ENCODE data around the gene DIAPH1. TPM values are rescaled to one million over a fixed set of nuclear protein-coding genes. Genes with fewer than 3 reads are reported as not detected.

The DIAPH1 gene
- total RNA-seq, 1 experiment from 2014 or later: 142 TPM

GRCh38 chr5:141488591-141489561 is 129.9 kb downstream of the DIAPH1 start, which contains the start of gene PCDHGC5:
PCDHGC5 (plus strand) TSS chr5:141489081; CDS start chr5:141489241, 160 bp downstream.
- no peak for ATAC-seq
- H3K9me2 ChIP-seq (ENCODE audit: insufficient read depth): no peaks in the 10 kb centered on the region
- CTCF ChIA-PET: interaction anchor here (1.0 kb wide), 1 partner anchor 8 kb away, joined by 3 read pairs; no protein-coding TSS in a partner anchor
- no peak within 1 kb of the TSS for H3K4me2 ChIP-seq (ENCODE audit: low read length)
- no peak within 1 kb of the TSS for H3K4me3 ChIP-seq (replicated peaks in 1 of 2; ENCODE audit: low read depth in 1 of 2, low read length in 2 of 2)
- TF ChIP-seq REST (IDR thresholded peaks at IDR 0.05; ENCODE audit: low read depth): no peak
- no peak for TF ChIP-seq ZNF274 (IDR thresholded peaks at IDR 0.05; ENCODE audit: low read depth, low read length)
- TF ChIP-seq CEBPB (IDR thresholded peaks at IDR 0.05; ENCODE audit: low read depth): no peak
- TF ChIP-seq TCF7L2 (IDR thresholded peaks at IDR 0.05; ENCODE audit: borderline replicate concordance, extremely low read depth, insufficient read depth, insufficient read length): no peak
- no peak for TF ChIP-seq SIN3A (IDR thresholded peaks at IDR 0.05; ENCODE audit: low read depth)
- TF ChIP-seq MAX (IDR thresholded peaks at IDR 0.05): no peak
- RAD21 ChIA-PET (ENCODE audit: low non-redundant PET in 1 of 2, low total read pairs in 2 of 2, uncharacterized antibody in 2 of 2, unreplicated experiment in 2 of 2): no interaction called here
- H3K9ac ChIP-seq (ENCODE audit: low read length): no peak within 1 kb of the TSS
- POLR2A ChIA-PET: interaction anchor here (1.3 kb wide), 1 partner anchor 14 kb away, joined by 3 read pairs; the partner anchor contains the start of gene PCDHGC3
- H3K79me2 ChIP-seq (ENCODE audit: insufficient read depth, low read length): no peaks in the 10 kb centered on the region
- intact Hi-C loops (cut with micrococcal nuclease): no loop called here
- no peaks in the 10 kb centered on the region for H3K9me3 ChIP-seq (ENCODE audit: control insufficient read depth in 1 of 2, insufficient read depth in 1 of 2, low read depth in 1 of 2, low read length in 2 of 2)
- no TSS peak for BruUV-seq (replicated peaks)
- no peaks in the 10 kb centered on the region for H3K36me3 ChIP-seq (ENCODE audit: control insufficient read depth in 1 of 2, insufficient read depth in 2 of 2, low read length in 2 of 2)
- H2AFZ ChIP-seq (ENCODE audit: low read depth, low read length, poor library complexity, severe bottlenecking): no peak within 1 kb of the TSS
- H3K27ac ChIP-seq (ENCODE audit: low read depth, low read length): no peak within 1 kb of the TSS
- no peaks in the 10 kb centered on the region for H3K4me1 ChIP-seq (ENCODE audit: control insufficient read depth in 1 of 2, insufficient read depth in 2 of 2, low read length in 2 of 2)
- no peaks in the 10 kb centered on the region for H3K27me3 ChIP-seq (ENCODE audit: insufficient read depth, low read length)
- DNase-seq (ENCODE audit: low read depth, low spot score): no peak
- H4K20me1 ChIP-seq (ENCODE audit: insufficient read depth): no peaks in the 10 kb centered on the region

All from HCT116 (cell line).